HCT116 (cell line): Measurements from ENCODE around the gene INTS2. TPM values are rescaled to one million over a fixed set of nuclear protein-coding genes. Genes with fewer than 3 reads are reported as not detected.

Experiments
- ATAC-seq: fragments of 200-7000 bp; cut with Tn5 transposase; 2 replicates; pipeline ENCODE4 v1.9.1; 2020; ENCODE audit warnings: mild to moderate bottlenecking, moderate library complexity
- BruUV-seq: library from RNA; stranded (reverse); fragments of 400-500 nt; replicated peaks from 2 replicates; lab custom pipeline; 2021; lab: Mats Ljungman, UMichigan
- CTCF ChIA-PET: fragments of 300-600 bp; sonication (Branson Sonifier 250); formaldehyde crosslinking; loops from one replicate; lab custom pipeline; 2021; ENCODE audit warnings: antibody characterized with exemption; lab: Charles Lee
- POLR2A ChIA-PET: fragments of 300-600, 350-600 bp; sonication (Branson Sonifier 250); formaldehyde crosslinking; loops from one replicate; lab custom pipeline; 2021; ENCODE audit warnings: antibody characterized with exemption; lab: Charles Lee
- RAD21 ChIA-PET, 2 experiments: fragments of 300-600 bp; sonication (Branson Sonifier 250); formaldehyde crosslinking; loops; one replicate each; lab custom pipeline; 2023; ENCODE audit warnings: low total read pairs in 2 of 2; ENCODE audit not compliant: uncharacterized antibody in 2 of 2, unreplicated experiment in 2 of 2, low non-redundant PET in 1 of 2; lab: Charles Lee
- DNase-seq: peaks from one replicate; pipeline ENCODE4 v3.0.0-alpha.2; 2010; ENCODE audit warnings: low read depth, low spot score
- H2AFZ ChIP-seq: fragments of 200-600 bp; shearing (Covaris generic), sonication (generic); 2 replicates; pipeline ENCODE4 v1.6.1; 2017; ENCODE audit warnings: low read depth, mixed run types, mixed read lengths, antibody characterized with exemption, low read length; ENCODE audit not compliant: poor library complexity, severe bottlenecking
- H3K27ac ChIP-seq: 2 replicates; pipeline ENCODE4 v1.5.1; 2012; ENCODE audit warnings: low read depth, low read length
- H3K27me3 ChIP-seq: fragments of 200-600 bp; sonication (generic); 2 replicates; pipeline ENCODE4 v1.6.1; 2016; ENCODE audit warnings: mixed run types, low read length, mixed read lengths; ENCODE audit not compliant: insufficient read depth
- H3K36me3 ChIP-seq, 2 experiments: fragments of 200-500 bp in 1 of 2; fragments of 200-600 bp in 1 of 2; sonication (Bioruptor generic) in 1 of 2; sonication (generic) in 1 of 2; 2 replicates each; pipeline versions ENCODE4 v1.5.1 to v1.6.1; 2014 to 2016; ENCODE audit warnings: low read length in 2 of 2, inconsistent platforms in 1 of 2, mixed read lengths in 1 of 2, mixed run types in 1 of 2; ENCODE audit not compliant: insufficient read depth in 2 of 2, control insufficient read depth in 1 of 2
- H3K4me1 ChIP-seq, 2 experiments: fragments of 200-600 bp in 1 of 2; sonication (generic) in 1 of 2; 2 replicates each; pipeline versions ENCODE4 v1.5.1 to v1.6.1; 2012 to 2017; ENCODE audit warnings: low read length in 2 of 2, inconsistent platforms in 1 of 2, mild to moderate bottlenecking in 1 of 2, mixed read lengths in 1 of 2, mixed run types in 1 of 2, moderate library complexity in 1 of 2; ENCODE audit not compliant: insufficient read depth in 2 of 2, control insufficient read depth in 1 of 2
- H3K4me2 ChIP-seq: fragments of 200-600 bp; sonication (generic); 2 replicates; pipeline ENCODE4 v1.6.1; 2017; ENCODE audit warnings: mixed run types, low read length, mixed read lengths
- H3K4me3 ChIP-seq, 2 experiments: fragments of 200-600 bp in 1 of 2; sonication (generic) in 1 of 2; replicated peaks in 1 of 2; 2 replicates each; pipeline ENCODE4 v1.5.1; 2011 to 2016; ENCODE audit warnings: low read length in 2 of 2, control low read depth in 1 of 2, low read depth in 1 of 2, mild to moderate bottlenecking in 1 of 2, mixed read lengths in 1 of 2, mixed run types in 1 of 2
- H3K79me2 ChIP-seq: fragments of 200-600 bp; sonication (generic); 2 replicates; pipeline ENCODE4 v1.6.1; 2017; ENCODE audit warnings: mild to moderate bottlenecking, mixed run types, low read length, moderate library complexity, mixed read lengths; ENCODE audit not compliant: insufficient read depth
- H3K9ac ChIP-seq: fragments of 200-600 bp; sonication (generic); 2 replicates; pipeline ENCODE4 v1.6.1; 2016; ENCODE audit warnings: low read length, mixed read lengths
- H3K9me2 ChIP-seq: fragments of 200-600 bp; sonication (generic), shearing (Covaris generic); 2 replicates; pipeline ENCODE4 v1.6.1; 2017; ENCODE audit warnings: mixed run types, mild to moderate bottlenecking, moderate library complexity; ENCODE audit not compliant: insufficient read depth
- H3K9me3 ChIP-seq, 2 experiments: fragments of 200-500 bp in 1 of 2; fragments of 200-600 bp in 1 of 2; sonication (Bioruptor generic) in 1 of 2; sonication (generic) in 1 of 2; 2 replicates each; pipeline ENCODE4 v1.6.1; 2014 to 2017; ENCODE audit warnings: low read length in 2 of 2, mixed read lengths in 2 of 2, inconsistent platforms in 1 of 2, low read depth in 1 of 2, mild to moderate bottlenecking in 1 of 2, mixed run types in 1 of 2, moderate library complexity in 1 of 2; ENCODE audit not compliant: control insufficient read depth in 1 of 2, insufficient read depth in 1 of 2
- H4K20me1 ChIP-seq: fragments of 200-600 bp; sonication (generic), shearing (Covaris generic); 2 replicates; pipeline ENCODE4 v1.6.1; 2017; ENCODE audit warnings: mixed run types, mild to moderate bottlenecking, moderate library complexity; ENCODE audit not compliant: insufficient read depth
- CBX3 ChIP-seq: IDR thresholded peaks from 2 replicates; pipeline ENCODE4 v1.6.1; 2012; ENCODE audit warnings: low read depth
- CEBPB ChIP-seq: IDR thresholded peaks from 2 replicates; pipeline ENCODE4 v1.6.1; 2012; ENCODE audit warnings: low read depth
- ELF1 ChIP-seq: IDR thresholded peaks from 2 replicates; pipeline ENCODE4 v1.6.1; 2012; ENCODE audit warnings: low read depth, borderline replicate concordance
- EZH2 ChIP-seq: fragments of 200-600 bp; sonication (generic); IDR thresholded peaks from 2 replicates; pipeline ENCODE4 v1.6.1; 2017; ENCODE audit warnings: antibody characterized with exemption, mixed run types
- EZH2phosphoT487 ChIP-seq: fragments of 200-600 bp; IDR thresholded peaks from 2 replicates; pipeline ENCODE4 v1.6.1; 2018; ENCODE audit warnings: antibody characterized with exemption, borderline replicate concordance
- FOSL1 ChIP-seq: IDR thresholded peaks from 2 replicates; pipeline ENCODE4 v1.6.1; 2012; ENCODE audit warnings: low read depth
- JUND ChIP-seq: IDR thresholded peaks from 2 replicates; pipeline ENCODE4 v1.6.1; 2012
- POLR2A ChIP-seq: IDR thresholded peaks from 2 replicates; pipeline ENCODE4 v1.7.0; 2011; ENCODE audit warnings: borderline replicate concordance; ENCODE audit not compliant: insufficient read depth, insufficient read length; ENCODE audit errors: extremely low read depth
- POLR2AphosphoS5 ChIP-seq: IDR thresholded peaks from 2 replicates; pipeline ENCODE4 v1.6.1; 2011; ENCODE audit warnings: mild to moderate bottlenecking, low read depth, low read length, moderate library complexity
- RAD21 ChIP-seq: IDR thresholded peaks from 2 replicates; pipeline ENCODE4 v1.6.1; 2012; ENCODE audit warnings: low read depth, mild to moderate bottlenecking
- SIN3A ChIP-seq: IDR thresholded peaks from 2 replicates; pipeline ENCODE4 v1.6.1; 2012; ENCODE audit warnings: low read depth
- SP1 ChIP-seq: IDR thresholded peaks from 2 replicates; pipeline ENCODE4 v1.6.1; 2012; ENCODE audit warnings: low read depth
- SRF ChIP-seq: IDR thresholded peaks from 2 replicates; pipeline ENCODE4 v1.6.1; 2012; ENCODE audit warnings: low read depth
- TCF7L2 ChIP-seq: IDR thresholded peaks from 2 replicates; pipeline ENCODE4 v1.7.0; 2011; ENCODE audit warnings: borderline replicate concordance, inconsistent platforms; ENCODE audit not compliant: insufficient read depth, insufficient read length; ENCODE audit errors: extremely low read depth
- YY1 ChIP-seq: IDR thresholded peaks from 2 replicates; pipeline ENCODE4 v1.6.1; 2011; ENCODE audit warnings: low read length, low read depth, moderate library complexity, mild to moderate bottlenecking; ENCODE audit not compliant: insufficient replicate concordance; ENCODE audit errors: extremely low read depth
- ZNF274 ChIP-seq: fragments of 200-500 bp; sonication (Bioruptor generic); IDR thresholded peaks from 2 replicates; pipeline ENCODE4 v1.6.1; 2014; ENCODE audit warnings: mild to moderate bottlenecking, low read depth, low read length, inconsistent platforms
- intact Hi-C: fragments of 100-400 bp; cut with micrococcal nuclease; formaldehyde crosslinking; loops from 2 replicates; pipeline ENCODE4 v1.10.0; 2022
- total RNA-seq: library from RNA; stranded (reverse); gene quantifications from one replicate; pipeline ENCODE4 v1.2.1, GENCODE V29; 2021; ENCODE audit not compliant: unreplicated experiment
- TF ChIP-seq, protein P1 (sequence below): IDR thresholded peaks from 2 replicates; pipeline ENCODE4 v1.6.1; 2012
- TF ChIP-seq, protein P2 (sequence below): IDR thresholded peaks from 2 replicates; pipeline ENCODE4 v1.6.1; 2012
- TF ChIP-seq, protein P3 (sequence below): IDR thresholded peaks from 2 replicates; pipeline ENCODE4 v1.6.1; 2011; ENCODE audit warnings: mild to moderate bottlenecking, low read length, moderate library complexity; ENCODE audit not compliant: insufficient replicate concordance; ENCODE audit errors: extremely low read depth

The INTS2 gene
- total RNA-seq, 1 experiment from 2014 or later, result 40.5 TPM

DNA sequence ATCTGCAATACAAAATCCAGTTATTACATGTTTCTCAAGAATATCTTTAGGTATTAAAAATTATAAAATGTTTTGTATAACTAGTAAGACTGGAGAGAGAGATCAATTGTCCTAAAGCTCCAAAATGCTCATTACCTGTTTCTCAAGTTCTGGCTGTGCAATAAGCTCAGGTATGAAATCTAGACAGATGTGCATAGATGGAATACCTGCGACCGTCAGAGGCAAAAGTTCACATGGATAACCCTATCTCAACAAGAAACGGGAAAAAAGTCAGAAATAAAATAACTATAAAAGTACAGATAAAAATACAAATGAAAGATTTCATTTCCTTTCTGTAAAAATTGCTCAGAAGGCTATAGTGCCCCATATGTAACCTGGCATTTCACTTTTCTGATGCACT lies 58.6 kb downstream of the INTS2 start:
- Histone ChIP-seq H3K4me2 (no peak overlapping the region), H3K27me3 (no peaks in the 10 kb centered on the region), H3K9ac (no peak overlapping the region), H2AFZ (no peak overlapping the region)
- DNase-seq, result no peak
- TF ChIP-seq, protein P1, sequence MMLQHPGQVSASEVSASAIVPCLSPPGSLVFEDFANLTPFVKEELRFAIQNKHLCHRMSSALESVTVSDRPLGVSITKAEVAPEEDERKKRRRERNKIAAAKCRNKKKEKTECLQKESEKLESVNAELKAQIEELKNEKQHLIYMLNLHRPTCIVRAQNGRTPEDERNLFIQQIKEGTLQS, result no peak
- TF ChIP-seq, protein P2, sequence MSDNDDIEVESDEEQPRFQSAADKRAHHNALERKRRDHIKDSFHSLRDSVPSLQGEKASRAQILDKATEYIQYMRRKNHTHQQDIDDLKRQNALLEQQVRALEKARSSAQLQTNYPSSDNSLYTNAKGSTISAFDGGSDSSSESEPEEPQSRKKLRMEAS, result no peak
- TF ChIP-seq FOSL1 (no peak), POLR2AphosphoS5 (no peak), ZNF274 (no peak), ELF1 (no peak), RAD21 (no peak), SP1 (no peak), CBX3 (no peak), JUND (no peak), POLR2A (no peak), SIN3A (no peak), SRF (no peak), EZH2phosphoT487 (no peak), YY1 (no peak), EZH2 (no peak), CEBPB (no peak), TCF7L2 (no peak)
- TF ChIP-seq, protein P3, sequence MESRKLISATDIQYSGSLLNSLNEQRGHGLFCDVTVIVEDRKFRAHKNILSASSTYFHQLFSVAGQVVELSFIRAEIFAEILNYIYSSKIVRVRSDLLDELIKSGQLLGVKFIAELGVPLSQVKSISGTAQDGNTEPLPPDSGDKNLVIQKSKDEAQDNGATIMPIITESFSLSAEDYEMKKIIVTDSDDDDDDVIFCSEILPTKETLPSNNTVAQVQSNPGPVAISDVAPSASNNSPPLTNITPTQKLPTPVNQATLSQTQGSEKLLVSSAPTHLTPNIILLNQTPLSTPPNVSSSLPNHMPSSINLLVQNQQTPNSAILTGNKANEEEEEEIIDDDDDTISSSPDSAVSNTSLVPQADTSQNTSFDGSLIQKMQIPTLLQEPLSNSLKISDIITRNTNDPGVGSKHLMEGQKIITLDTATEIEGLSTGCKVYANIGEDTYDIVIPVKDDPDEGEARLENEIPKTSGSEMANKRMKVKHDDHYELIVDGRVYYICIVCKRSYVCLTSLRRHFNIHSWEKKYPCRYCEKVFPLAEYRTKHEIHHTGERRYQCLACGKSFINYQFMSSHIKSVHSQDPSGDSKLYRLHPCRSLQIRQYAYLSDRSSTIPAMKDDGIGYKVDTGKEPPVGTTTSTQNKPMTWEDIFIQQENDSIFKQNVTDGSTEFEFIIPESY, result no peak
- TF ChIP-seq, all 23 proteins: peak for 0
- RAD21 ChIA-PET, result no interaction called here
- Histone ChIP-seq H3K79me2 (no peaks in the 10 kb centered on the region), H4K20me1 (no peaks in the 10 kb centered on the region), H3K9me2 (no peaks in the 10 kb centered on the region), H3K27ac (no peak overlapping the region), H3K4me3 (no peak overlapping the region), H3K9me3 (no peaks in the 10 kb centered on the region), H3K36me3 (peaks cover 20 to 38% of the 10 kb centered on the region in 2 experiments), H3K4me1 (peaks cover 2 to 4% of the 10 kb centered on the region in 2 experiments; a peak in 3 of 4 replicates)
- POLR2A ChIA-PET, result no interaction called here
- ATAC-seq, result no peak
- intact Hi-C loops, result no loop called here
- BruUV-seq, result no TSS peak
- CTCF ChIA-PET, result no interaction called here
